K562 (cell line): Measurements from ENCODE around the gene GET3. TPM values are rescaled to one million over a fixed set of nuclear protein-coding genes. Genes with fewer than 3 reads are reported as not detected.

ENCODE experiments used
- DDX20 ChIP-seq: fragments of 450-650 bp; IDR thresholded peaks from 2 replicates; pipeline ENCODE4 v1.6.1; 2016; ENCODE audit warnings: missing genetic modification characterization, low read depth, mild to moderate bottlenecking, missing compliant biosample characterization, moderate library complexity
- DIDO1 ChIP-seq: fragments of 450-650 bp; IDR thresholded peaks from 2 replicates; pipeline ENCODE4 v1.6.1; 2016; ENCODE audit warnings: low read depth, missing biosample characterization, missing genetic modification characterization
- ETV1 ChIP-seq: fragments of 450-650 bp; conservative IDR thresholded peaks from 2 replicates; pipeline ENCODE4 v1.6.1; 2016; ENCODE audit warnings: missing genetic modification characterization, control low read depth, low read depth, missing compliant biosample characterization
- KDM4B ChIP-seq, 2 experiments: fragments of 450-650 bp in 1 of 2; sonication (generic) in 1 of 2; IDR thresholded peaks; 2 replicates each; pipeline ENCODE4 v1.6.1; 2016 to 2017; ENCODE audit warnings: borderline replicate concordance in 2 of 2, antibody characterized with exemption in 1 of 2, low read depth in 1 of 2, mild to moderate bottlenecking in 1 of 2
- SMAD2 ChIP-seq: fragments of 150-350 bp; IDR thresholded peaks from 2 replicates; pipeline ENCODE4 v1.6.1; 2014; ENCODE audit warnings: low read depth, mild to moderate bottlenecking, low read length
- SREBF1 ChIP-seq: fragments of 150-350 bp; IDR thresholded peaks from 2 replicates; pipeline ENCODE4 v1.6.1; 2014; ENCODE audit warnings: antibody characterized with exemption, low read depth, low read length, borderline replicate concordance
- ZBTB8A ChIP-seq: fragments of 450-650 bp; IDR thresholded peaks from 2 replicates; pipeline ENCODE4 v1.6.1; 2018; ENCODE audit warnings: mild to moderate bottlenecking, moderate library complexity; ENCODE audit not compliant: partially characterized antibody
- ZNF318 ChIP-seq, 2 experiments: fragments of 450-650 bp; IDR thresholded peaks; 2 replicates each; pipeline ENCODE4 v1.6.1; 2016; ENCODE audit warnings: mild to moderate bottlenecking in 2 of 2, borderline replicate concordance in 1 of 2, low read depth in 1 of 2, moderate library complexity in 1 of 2
- polyA plus RNA-seq, 8 experiments: library from polyadenylated mRNA; depleted of rRNA in 4 of 8; stranded (reverse) in 5 of 8; unstranded in 3 of 8; fragments of >200 nt; fragmentation: Nextera tagmentation in 2 of 8; fragmentation: Illumina TruSeq in 1 of 8; extraction: Ambion mirVana in 2 of 8; extraction: Trizol in 1 of 8; gene quantifications; 2 replicates each; pipeline versions ENCODE4 v1.2.1 to v1.2.3, GENCODE V29; 2011 to 2014; ENCODE audit warnings: inconsistent platforms in 1 of 8, missing spikeins in 1 of 8
- total RNA-seq, 7 experiments: library from RNA; depleted of rRNA in 6 of 7; stranded (reverse); fragments of >200 nt in 6 of 7; fragmentation: Illumina TruSeq in 2 of 7; extraction: Trizol in 2 of 7; gene quantifications; 2 replicates each; pipeline versions ENCODE4 v1.2.1 to v1.2.3, GENCODE V29; 2011 to 2021; ENCODE audit warnings: low replicate concordance in 1 of 7
- TF ChIP-seq, protein P1 (sequence below): fragments of 450-650 bp; IDR thresholded peaks from 2 replicates; pipeline ENCODE4 v1.6.1; 2018; ENCODE audit not compliant: partially characterized antibody
- TF ChIP-seq, protein P2 (sequence below): fragments of 250-450 bp; sonication (Bioruptor Pico); IDR thresholded peaks from 2 replicates; pipeline ENCODE4 v1.4.0; 2020; ENCODE audit warnings: mild to moderate bottlenecking, moderate library complexity

The GET3 gene
- total and polyA plus RNA-seq, 9 of the 15 experiments (the other 6 are each of a cell fraction or from before 2014, with no cell fraction given) = 8.3 to 83.5 (median 51.8) TPM

- TF ChIP-seq ZBTB8A (no peak), DIDO1 (tag) (no peak), KDM4B (IDR thresholded peaks at IDR 0.05; ENCODE audit: borderline replicate concordance in 2 of 2, low read depth in 1 of 2) (0 out of 4 replicates have a peak, but pooled peaks of 1 of the 2 experiments have one; percentile 31), DDX20 (tag) (no peak), ZNF318 (IDR thresholded peaks at IDR 0.05; ENCODE audit: borderline replicate concordance in 1 of 2, low read depth in 1 of 2) (no peak), SREBF1 (no peak), ETV1 (0 out of 2 replicates have a peak, but pooled peaks have one; percentile 23), SMAD2 (no peak)
- TF ChIP-seq, protein P1, sequence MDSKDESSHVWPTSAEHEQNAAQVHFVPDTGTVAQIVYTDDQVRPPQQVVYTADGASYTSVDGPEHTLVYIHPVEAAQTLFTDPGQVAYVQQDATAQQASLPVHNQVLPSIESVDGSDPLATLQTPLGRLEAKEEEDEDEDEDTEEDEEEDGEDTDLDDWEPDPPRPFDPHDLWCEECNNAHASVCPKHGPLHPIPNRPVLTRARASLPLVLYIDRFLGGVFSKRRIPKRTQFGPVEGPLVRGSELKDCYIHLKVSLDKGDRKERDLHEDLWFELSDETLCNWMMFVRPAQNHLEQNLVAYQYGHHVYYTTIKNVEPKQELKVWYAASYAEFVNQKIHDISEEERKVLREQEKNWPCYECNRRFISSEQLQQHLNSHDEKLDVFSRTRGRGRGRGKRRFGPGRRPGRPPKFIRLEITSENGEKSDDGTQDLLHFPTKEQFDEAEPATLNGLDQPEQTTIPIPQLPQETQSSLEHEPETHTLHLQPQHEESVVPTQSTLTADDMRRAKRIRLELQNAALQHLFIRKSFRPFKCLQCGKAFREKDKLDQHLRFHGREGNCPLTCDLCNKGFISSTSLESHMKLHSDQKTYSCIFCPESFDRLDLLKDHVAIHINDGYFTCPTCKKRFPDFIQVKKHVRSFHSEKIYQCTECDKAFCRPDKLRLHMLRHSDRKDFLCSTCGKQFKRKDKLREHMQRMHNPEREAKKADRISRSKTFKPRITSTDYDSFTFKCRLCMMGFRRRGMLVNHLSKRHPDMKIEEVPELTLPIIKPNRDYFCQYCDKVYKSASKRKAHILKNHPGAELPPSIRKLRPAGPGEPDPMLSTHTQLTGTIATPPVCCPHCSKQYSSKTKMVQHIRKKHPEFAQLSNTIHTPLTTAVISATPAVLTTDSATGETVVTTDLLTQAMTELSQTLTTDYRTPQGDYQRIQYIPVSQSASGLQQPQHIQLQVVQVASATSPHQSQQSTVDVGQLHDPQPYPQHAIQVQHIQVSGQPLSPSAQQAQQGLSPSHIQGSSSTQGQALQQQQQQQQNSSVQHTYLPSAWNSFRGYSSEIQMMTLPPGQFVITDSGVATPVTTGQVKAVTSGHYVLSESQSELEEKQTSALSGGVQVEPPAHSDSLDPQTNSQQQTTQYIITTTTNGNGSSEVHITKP = peak; percentile 80
- TF ChIP-seq, protein P2, sequence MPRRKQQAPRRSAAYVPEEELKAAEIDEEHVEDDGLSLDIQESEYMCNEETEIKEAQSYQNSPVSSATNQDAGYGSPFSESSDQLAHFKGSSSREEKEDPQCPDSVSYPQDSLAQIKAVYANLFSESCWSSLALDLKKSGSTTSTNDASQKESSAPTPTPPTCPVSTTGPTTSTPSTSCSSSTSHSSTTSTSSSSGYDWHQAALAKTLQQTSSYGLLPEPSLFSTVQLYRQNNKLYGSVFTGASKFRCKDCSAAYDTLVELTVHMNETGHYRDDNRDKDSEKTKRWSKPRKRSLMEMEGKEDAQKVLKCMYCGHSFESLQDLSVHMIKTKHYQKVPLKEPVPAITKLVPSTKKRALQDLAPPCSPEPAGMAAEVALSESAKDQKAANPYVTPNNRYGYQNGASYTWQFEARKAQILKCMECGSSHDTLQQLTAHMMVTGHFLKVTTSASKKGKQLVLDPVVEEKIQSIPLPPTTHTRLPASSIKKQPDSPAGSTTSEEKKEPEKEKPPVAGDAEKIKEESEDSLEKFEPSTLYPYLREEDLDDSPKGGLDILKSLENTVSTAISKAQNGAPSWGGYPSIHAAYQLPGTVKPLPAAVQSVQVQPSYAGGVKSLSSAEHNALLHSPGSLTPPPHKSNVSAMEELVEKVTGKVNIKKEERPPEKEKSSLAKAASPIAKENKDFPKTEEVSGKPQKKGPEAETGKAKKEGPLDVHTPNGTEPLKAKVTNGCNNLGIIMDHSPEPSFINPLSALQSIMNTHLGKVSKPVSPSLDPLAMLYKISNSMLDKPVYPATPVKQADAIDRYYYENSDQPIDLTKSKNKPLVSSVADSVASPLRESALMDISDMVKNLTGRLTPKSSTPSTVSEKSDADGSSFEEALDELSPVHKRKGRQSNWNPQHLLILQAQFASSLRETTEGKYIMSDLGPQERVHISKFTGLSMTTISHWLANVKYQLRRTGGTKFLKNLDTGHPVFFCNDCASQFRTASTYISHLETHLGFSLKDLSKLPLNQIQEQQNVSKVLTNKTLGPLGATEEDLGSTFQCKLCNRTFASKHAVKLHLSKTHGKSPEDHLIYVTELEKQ (CRISPR knock-in tag) = no peak
Observed at GRCh38 chr19:12777217-12778016, 40.1 kb downstream of the GET3 start (continued).
